MCF 10A (cell line): ENCODE data around the gene PTPRN2. TPM values are rescaled to one million over a fixed set of nuclear protein-coding genes. Genes with fewer than 3 reads are reported as not detected.

Experiments used
- BruUV-seq: library from RNA; stranded (reverse); fragments of 400-500 nt; replicated peaks from 2 replicates; lab custom pipeline; 2021; lab: Mats Ljungman, UMichigan
- CTCF ChIA-PET: fragments of 300-600 bp; sonication (Branson Sonifier 250); formaldehyde crosslinking; extraction: SDS; loops from one replicate; lab custom pipeline; 2021; ENCODE audit warnings: antibody characterized with exemption, inconsistent platforms; lab: Yijun Ruan, JAX
- POLR2A ChIA-PET: fragments of 300-600, 350-650 bp; sonication (Branson Sonifier 250); formaldehyde crosslinking; extraction: SDS; loops from one replicate; lab custom pipeline; 2020; ENCODE audit warnings: antibody characterized with exemption, inconsistent platforms; lab: Yijun Ruan, JAX
- DNase-seq: peaks from one replicate; pipeline ENCODE4 v3.0.0-alpha.2; 2018; ENCODE audit not compliant: unreplicated experiment
- H3K27ac Mint-ChIP-seq: one replicate; pipeline ENCODE4 v1.8.0; 2022; ENCODE audit warnings: mild to moderate bottlenecking, low read depth, mixed read lengths; ENCODE audit not compliant: unreplicated experiment
- H3K27me3 Mint-ChIP-seq: one replicate; pipeline ENCODE4 v1.8.0; 2022; ENCODE audit warnings: mixed read lengths; ENCODE audit not compliant: insufficient read depth, unreplicated experiment
- H3K36me3 Mint-ChIP-seq: one replicate; pipeline ENCODE4 v1.8.0; 2022; ENCODE audit warnings: mild to moderate bottlenecking, moderate library complexity, mixed read lengths; ENCODE audit not compliant: insufficient read depth, unreplicated experiment
- H3K4me1 Mint-ChIP-seq: one replicate; pipeline ENCODE4 v1.8.0; 2022; ENCODE audit warnings: mixed read lengths; ENCODE audit not compliant: insufficient read depth, unreplicated experiment
- H3K4me3 Mint-ChIP-seq: one replicate; pipeline ENCODE4 v1.8.0; 2022; ENCODE audit warnings: mild to moderate bottlenecking, moderate library complexity, mixed read lengths; ENCODE audit not compliant: unreplicated experiment
- H3K9me3 Mint-ChIP-seq: one replicate; pipeline ENCODE4 v1.8.0; 2022; ENCODE audit warnings: mixed read lengths; ENCODE audit not compliant: unreplicated experiment
- intact Hi-C: fragments of 100-400 bp; cut with micrococcal nuclease; formaldehyde crosslinking; loops from 2 replicates; pipeline ENCODE4 v1.14.1; 2022
- total RNA-seq: library from RNA; stranded (reverse); gene quantifications from 2 replicates; pipeline ENCODE4 v1.2.3, GENCODE V29; 2022
- TF ChIP-seq, protein P1 (sequence below): fragments of 200-600 bp; IDR thresholded peaks from one replicate; pipeline ENCODE4 v1.8.0; 2022; ENCODE audit warnings: antibody characterized with exemption, mild to moderate bottlenecking; ENCODE audit not compliant: unreplicated experiment

Gene PTPRN2
- total RNA-seq, 1 experiment from 2014 or later = 4.5 TPM

DNA sequence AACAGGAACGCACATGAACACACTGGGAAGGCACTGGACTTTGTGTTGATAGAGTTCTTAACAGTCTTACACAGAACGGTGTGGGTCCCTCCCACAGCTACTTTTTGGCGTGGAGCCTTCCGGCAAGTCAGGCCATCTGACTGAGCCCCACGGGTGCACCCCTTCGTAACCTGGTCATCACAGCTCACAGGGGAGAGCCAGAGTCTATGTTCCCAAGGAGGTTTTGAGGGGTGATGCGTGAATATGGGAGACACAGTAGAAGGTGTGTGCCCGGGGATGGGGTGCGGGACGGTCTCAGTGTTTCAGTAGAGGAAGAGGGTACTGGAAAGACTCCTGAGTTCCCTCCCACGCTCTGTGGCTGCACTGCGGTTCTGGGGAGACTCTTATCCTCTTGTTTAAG lies 959.2 kb downstream of the PTPRN2 start:
- Mint-ChIP-seq H3K36me3 (no peaks in the 10 kb centered on the region), H3K27me3 (peaks cover 12% of the 10 kb centered on the region), H3K4me1 (no peaks in the 10 kb centered on the region), H3K27ac (no peak overlapping the region), H3K4me3 (no peak overlapping the region), H3K9me3 (peaks cover 7% of the 10 kb centered on the region)
- intact Hi-C loops = no loop called here
- BruUV-seq = no TSS peak
- TF ChIP-seq, protein P1, sequence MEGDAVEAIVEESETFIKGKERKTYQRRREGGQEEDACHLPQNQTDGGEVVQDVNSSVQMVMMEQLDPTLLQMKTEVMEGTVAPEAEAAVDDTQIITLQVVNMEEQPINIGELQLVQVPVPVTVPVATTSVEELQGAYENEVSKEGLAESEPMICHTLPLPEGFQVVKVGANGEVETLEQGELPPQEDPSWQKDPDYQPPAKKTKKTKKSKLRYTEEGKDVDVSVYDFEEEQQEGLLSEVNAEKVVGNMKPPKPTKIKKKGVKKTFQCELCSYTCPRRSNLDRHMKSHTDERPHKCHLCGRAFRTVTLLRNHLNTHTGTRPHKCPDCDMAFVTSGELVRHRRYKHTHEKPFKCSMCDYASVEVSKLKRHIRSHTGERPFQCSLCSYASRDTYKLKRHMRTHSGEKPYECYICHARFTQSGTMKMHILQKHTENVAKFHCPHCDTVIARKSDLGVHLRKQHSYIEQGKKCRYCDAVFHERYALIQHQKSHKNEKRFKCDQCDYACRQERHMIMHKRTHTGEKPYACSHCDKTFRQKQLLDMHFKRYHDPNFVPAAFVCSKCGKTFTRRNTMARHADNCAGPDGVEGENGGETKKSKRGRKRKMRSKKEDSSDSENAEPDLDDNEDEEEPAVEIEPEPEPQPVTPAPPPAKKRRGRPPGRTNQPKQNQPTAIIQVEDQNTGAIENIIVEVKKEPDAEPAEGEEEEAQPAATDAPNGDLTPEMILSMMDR = no peak
- DNase-seq = no peak
- CTCF ChIA-PET = interaction anchor here (0.6 kb wide), 1 partner anchor 97 kb away, joined by 3 read pairs; no protein-coding TSS in a partner anchor
- POLR2A ChIA-PET = interaction anchor here (0.5 kb wide), 1 partner anchor 123 kb away, joined by 3 read pairs; no protein-coding TSS in a partner anchor

DNA sequence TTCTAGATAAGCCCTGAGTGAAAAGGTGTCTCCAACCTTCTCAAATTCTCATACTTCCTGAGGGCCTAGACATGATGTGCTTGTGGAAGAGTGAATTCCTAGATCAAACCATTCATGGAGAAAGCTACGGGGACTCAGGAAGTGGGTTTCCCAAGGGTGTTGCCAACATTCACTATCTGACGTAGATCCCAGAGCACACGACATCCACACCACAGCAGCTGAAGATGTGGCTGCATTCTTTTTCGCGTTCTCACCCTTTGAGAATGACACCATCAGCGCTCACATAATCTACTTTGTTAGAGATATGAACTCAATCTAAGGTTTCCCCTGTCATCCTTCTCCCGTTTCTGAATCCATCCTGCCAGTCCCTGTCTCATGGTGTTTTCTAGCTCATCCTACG lies 960.0 kb downstream of the PTPRN2 start:
- BruUV-seq = no TSS peak
- CTCF ChIA-PET = interaction anchor here (0.6 kb wide), 1 partner anchor 97 kb away, joined by 3 read pairs; no protein-coding TSS in a partner anchor
- Mint-ChIP-seq H3K36me3 (no peaks in the 10 kb centered on the region), H3K27ac (no peak overlapping the region), H3K9me3 (peaks cover 7% of the 10 kb centered on the region), H3K4me1 (no peaks in the 10 kb centered on the region), H3K4me3 (no peak overlapping the region), H3K27me3 (peaks cover 11% of the 10 kb centered on the region)
- no peak for DNase-seq
- POLR2A ChIA-PET = no interaction called here
- TF ChIP-seq, protein P1 = no peak
- intact Hi-C loops = no loop called here

- H3K27me3 Mint-ChIP-seq = peaks cover 11% of the 10 kb centered on the region
- TF ChIP-seq, protein P1 = no peak
- CTCF ChIA-PET = no interaction called here
- POLR2A ChIA-PET = no interaction called here
- H3K36me3 Mint-ChIP-seq = no peaks in the 10 kb centered on the region
- no peaks in the 10 kb centered on the region for H3K4me1 Mint-ChIP-seq
- BruUV-seq = no TSS peak
- DNase-seq = no peak
- peaks cover 7% of the 10 kb centered on the region for H3K9me3 Mint-ChIP-seq
- intact Hi-C loops = no loop called here
- no peak overlapping the region for H3K4me3 Mint-ChIP-seq
- H3K27ac Mint-ChIP-seq = no peak overlapping the region
Measured at GRCh38 chr7:157627033-157627432, 960.6 kb downstream of the PTPRN2 start.

GRCh38 chr7:157625973-157626742 lies 961.5 kb downstream of the PTPRN2 start:
- POLR2A ChIA-PET = no interaction called here
- TF ChIP-seq, protein P1 = no peak
- H3K36me3 Mint-ChIP-seq = no peaks in the 10 kb centered on the region
- H3K27me3 Mint-ChIP-seq = peaks cover 11% of the 10 kb centered on the region
- CTCF ChIA-PET = no interaction called here
- no peak overlapping the region for H3K27ac Mint-ChIP-seq
- no peaks in the 10 kb centered on the region for H3K4me1 Mint-ChIP-seq
- H3K4me3 Mint-ChIP-seq = no peak overlapping the region
- no peak for DNase-seq
- intact Hi-C loops = no loop called here
- peaks cover 5% of the 10 kb centered on the region for H3K9me3 Mint-ChIP-seq
- BruUV-seq = no TSS peak
